Astrocyte (in vitro differentiated cells and primary cell): ENCODE measurements around the gene PTPRC.

Experiments used
- EZH2 ChIP-seq: IDR thresholded peaks from 2 replicates; pipeline ENCODE4 v1.6.1; 2012; ENCODE audit warnings: mild to moderate bottlenecking, low read length, inconsistent platforms; ENCODE audit not compliant: insufficient read depth
- TF ChIP-seq, protein P1 (sequence below): IDR thresholded peaks from 2 replicates; pipeline ENCODE4 v1.5.1; 2011; ENCODE audit warnings: low read depth, mild to moderate bottlenecking, inconsistent platforms, low read length, moderate library complexity; ENCODE audit not compliant: insufficient read depth

DNA sequence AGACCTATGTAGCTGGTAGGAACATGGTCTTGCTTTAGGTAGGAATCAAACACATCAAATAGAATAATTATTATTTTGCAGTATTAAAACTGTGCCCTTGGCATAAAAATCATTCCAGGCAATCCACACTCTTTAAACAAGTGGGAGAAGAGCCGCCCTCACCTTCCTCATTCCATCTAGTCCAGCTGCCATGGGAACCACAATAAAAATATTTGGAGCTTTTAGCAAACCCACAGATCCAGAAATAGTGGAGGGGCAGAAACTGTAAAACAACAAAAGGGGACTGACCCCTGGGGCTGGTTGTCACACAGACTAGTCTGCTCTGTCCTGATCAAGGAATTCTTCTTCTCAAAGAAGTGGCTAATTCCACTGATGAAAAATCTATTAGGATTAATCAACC is 61.6 kb downstream of the PTPRC start:
- TF ChIP-seq, protein P1, sequence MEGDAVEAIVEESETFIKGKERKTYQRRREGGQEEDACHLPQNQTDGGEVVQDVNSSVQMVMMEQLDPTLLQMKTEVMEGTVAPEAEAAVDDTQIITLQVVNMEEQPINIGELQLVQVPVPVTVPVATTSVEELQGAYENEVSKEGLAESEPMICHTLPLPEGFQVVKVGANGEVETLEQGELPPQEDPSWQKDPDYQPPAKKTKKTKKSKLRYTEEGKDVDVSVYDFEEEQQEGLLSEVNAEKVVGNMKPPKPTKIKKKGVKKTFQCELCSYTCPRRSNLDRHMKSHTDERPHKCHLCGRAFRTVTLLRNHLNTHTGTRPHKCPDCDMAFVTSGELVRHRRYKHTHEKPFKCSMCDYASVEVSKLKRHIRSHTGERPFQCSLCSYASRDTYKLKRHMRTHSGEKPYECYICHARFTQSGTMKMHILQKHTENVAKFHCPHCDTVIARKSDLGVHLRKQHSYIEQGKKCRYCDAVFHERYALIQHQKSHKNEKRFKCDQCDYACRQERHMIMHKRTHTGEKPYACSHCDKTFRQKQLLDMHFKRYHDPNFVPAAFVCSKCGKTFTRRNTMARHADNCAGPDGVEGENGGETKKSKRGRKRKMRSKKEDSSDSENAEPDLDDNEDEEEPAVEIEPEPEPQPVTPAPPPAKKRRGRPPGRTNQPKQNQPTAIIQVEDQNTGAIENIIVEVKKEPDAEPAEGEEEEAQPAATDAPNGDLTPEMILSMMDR, result no peak
- no peak for TF ChIP-seq EZH2
